ENCODE measurements around the gene PAPLN.

Gene PAPLN

DNA sequence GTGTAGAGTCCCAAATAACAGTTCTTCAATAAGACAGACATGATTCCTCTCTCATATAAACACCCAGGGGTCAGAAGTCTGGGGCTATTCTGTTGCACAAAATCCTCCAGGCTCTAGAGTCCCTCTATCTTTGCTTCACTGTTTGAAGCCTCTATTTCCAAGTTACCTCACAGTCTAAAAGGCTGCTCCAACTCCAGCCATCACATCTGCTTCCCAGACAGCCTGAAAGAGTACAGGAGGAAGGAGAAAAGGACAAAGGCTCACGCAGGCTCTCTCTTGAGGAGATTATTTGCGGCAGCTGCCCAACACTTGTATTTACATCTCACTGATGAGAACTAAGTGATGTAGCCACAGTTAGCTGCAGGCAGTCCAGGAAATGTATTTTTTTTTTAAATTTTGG lies 6.4 kb downstream of the PAPLN start:
- no peak for DNase-seq (ENCODE audit: low spot score)
- Histone ChIP-seq H3K4me3 (no peak overlapping the region), H3K27ac (no peak overlapping the region)
- TF ChIP-seq, protein P1, sequence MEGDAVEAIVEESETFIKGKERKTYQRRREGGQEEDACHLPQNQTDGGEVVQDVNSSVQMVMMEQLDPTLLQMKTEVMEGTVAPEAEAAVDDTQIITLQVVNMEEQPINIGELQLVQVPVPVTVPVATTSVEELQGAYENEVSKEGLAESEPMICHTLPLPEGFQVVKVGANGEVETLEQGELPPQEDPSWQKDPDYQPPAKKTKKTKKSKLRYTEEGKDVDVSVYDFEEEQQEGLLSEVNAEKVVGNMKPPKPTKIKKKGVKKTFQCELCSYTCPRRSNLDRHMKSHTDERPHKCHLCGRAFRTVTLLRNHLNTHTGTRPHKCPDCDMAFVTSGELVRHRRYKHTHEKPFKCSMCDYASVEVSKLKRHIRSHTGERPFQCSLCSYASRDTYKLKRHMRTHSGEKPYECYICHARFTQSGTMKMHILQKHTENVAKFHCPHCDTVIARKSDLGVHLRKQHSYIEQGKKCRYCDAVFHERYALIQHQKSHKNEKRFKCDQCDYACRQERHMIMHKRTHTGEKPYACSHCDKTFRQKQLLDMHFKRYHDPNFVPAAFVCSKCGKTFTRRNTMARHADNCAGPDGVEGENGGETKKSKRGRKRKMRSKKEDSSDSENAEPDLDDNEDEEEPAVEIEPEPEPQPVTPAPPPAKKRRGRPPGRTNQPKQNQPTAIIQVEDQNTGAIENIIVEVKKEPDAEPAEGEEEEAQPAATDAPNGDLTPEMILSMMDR (IDR thresholded peaks at IDR 0.05): no peak

DNA sequence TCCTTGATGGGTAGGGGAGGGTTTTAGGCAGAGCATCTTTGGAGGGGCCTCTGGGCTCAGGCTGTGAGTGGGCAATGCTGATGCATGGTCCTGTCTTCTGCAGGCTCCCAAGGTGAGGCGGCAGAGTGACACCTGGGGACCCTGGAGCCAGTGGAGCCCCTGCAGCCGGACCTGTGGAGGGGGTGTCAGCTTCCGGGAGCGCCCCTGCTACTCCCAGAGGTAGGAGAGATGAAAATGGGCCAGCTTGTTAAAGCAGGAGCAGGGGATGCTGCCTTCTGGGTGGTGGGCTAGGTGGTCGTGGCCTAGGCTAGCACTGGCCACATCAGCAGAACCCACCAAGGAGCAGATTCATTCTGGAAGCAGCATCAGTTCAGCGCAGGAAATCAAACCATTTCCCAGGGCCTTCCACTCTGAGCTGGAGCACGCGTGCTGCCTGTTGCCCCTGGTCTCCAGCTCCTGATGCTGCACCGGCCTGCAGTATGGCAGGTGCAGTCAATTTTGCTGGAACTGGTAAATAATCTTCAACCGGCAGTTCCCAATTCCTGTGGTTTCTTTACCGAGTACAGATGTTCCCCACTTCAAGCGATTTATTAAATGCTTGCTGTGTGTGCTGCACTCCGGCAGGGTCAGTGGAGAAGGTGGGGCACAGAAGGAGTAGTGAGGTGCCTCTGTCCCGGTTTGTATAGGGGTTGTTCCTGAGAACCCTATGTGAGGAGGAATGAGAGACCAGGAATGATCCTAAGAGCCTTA lies 7.4 kb downstream of the PAPLN start:
- DNase-seq (ENCODE audit: low spot score): no peak
- Histone ChIP-seq H3K4me3 (peak overlapping the region; percentile 76), H3K27ac (no peak overlapping the region)
- TF ChIP-seq, protein P1 (IDR thresholded peaks at IDR 0.05): no peak

DNA sequence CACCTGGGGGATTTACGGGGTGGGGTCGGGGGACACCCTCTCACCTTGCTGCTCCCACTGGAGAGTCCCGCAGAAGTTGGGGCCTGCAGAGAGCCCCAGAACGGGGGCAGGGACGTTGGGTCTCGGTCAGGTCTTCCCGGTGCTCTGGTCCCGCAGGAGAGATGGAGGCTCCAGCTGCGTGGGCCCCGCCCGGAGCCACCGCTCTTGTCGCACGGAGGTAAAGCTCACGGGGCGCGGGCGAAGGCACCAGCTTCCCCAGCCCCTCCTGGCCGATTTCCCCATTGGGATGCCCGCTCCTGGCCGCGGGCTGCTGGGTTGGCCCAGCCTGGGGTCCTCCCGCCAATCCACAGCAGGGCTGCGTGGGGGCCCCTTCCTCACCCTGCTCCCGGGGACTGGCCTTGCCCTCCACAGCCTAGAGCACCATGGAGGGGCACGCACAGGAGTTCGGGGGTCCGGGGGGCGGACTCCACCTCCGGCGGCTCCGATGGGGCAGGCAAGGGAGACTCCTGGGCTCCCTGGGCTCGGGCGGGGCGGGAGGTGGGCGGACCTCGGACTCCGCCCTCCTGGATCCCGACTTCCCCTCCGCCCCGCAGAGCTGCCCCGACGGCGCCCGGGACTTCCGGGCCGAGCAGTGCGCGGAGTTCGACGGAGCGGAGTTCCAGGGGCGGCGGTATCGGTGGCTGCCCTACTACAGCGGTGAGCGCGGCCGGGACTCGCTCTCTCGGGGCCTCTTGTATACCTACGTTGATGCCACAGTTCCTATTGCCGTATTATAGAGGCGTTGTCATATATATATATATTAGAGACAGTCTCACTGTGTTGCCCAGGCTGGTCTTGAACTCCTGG lies 8.4 kb downstream of the PAPLN start:
- TF ChIP-seq, protein P1 (IDR thresholded peaks at IDR 0.05): no peak
- DNase-seq (ENCODE audit: low spot score): no peak
- Histone ChIP-seq H3K27ac (peak overlapping the region in 1 of 2 donors; percentile 15), H3K4me3 (peak overlapping the region; percentile 76)

DNA sequence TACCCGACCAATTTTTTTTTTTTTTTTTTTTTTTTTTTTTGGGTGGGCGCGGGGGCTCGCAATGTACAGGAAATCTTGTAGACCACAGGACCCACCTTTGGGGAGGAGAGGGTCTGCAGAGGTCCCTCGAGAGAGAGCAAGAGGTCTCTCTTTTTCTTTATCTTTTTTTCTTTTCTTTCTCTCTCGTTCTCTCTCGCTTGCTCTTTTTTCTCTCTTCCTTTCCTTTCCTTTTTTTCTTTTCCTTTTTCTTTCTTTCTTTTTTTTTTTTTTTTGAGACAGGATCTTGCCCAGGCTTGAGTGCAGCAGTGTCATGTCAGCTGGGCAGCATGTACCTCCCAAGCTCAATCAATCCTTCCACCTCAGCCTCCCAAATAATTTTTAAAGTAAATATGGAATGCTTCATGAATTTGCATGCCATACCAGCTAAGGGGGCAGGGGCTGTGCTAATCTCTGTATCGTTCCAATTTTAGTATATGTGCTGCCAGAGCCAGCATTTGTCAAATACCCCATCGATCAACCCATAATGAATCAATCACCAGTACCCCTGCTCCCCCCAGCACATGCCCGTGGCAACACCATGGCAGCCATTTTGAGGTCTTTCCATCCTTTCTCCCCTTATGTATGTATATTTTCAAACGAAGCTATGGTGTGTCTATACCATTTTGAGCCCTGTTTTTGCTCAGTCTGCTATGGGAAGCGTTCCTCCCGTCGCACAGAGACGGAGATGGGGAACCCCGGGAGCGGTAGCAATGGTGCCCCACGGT lies 9.3 kb downstream of the PAPLN start:
- H3K27ac ChIP-seq: no peak overlapping the region
- H3K4me3 ChIP-seq: peak overlapping the region; percentile 76
- DNase-seq (ENCODE audit: low spot score): no peak
- TF ChIP-seq, protein P1 (IDR thresholded peaks at IDR 0.05): no peak

DNA sequence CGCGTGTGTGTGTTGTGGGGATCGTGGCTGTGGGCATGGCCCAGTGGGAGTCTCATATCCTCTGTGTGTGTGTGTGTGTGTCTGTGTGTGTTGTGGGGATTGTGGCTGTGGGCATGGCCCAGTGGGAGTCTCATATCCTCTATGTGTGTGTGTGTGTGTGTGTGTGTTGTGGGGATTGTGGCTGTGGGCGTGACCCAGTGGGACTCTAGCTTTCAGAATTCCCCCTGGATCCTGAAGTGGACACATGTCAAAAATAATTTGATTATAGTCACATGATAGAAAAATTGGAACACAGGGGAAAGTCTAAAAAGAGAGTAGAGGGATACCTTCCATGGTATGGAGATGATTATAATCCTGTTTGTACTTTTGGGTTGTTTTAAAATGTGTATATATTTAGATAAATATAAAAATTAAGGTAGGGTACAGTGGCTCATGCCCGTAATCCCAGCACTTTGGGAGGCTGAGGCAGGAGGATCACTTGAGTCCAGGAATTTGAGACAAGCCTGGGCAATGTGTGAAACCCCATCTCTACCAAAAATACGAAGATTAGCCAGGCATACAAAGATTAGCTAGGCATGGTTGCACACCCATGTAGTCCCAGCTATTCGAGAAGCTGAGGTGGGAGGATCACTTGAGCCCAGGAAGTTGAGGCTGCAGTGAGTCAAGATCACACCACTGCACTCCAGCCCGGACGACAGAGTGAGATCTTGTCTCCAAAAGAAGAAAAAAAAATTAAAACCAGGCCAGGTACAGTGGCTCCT lies 11.0 kb downstream of the PAPLN start:
- no peak overlapping the region for H3K27ac ChIP-seq
- TF ChIP-seq, protein P1 (IDR thresholded peaks at IDR 0.05): no peak

DNA sequence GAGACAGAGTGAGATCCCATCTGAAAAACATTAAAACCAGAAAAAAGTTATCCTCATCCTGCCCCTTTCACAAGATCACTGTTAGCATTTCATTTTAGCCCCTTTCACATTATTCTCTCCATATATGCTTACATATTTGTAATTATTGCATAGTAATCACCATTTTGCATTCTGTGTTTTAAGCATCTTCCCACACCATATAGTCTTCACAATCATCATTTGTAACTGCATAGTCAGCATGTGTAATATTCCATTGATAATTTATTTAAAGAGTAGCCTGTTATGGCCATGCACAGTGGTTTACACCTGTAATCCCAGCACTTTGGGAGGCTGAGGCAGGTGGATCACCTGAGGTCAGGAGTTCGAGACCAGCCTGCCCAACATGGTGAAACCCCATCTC lies 11.8 kb downstream of the PAPLN start:
- Histone ChIP-seq H3K4me3 (no peak overlapping the region), H3K27ac (no peak overlapping the region)
- TF ChIP-seq, protein P1 (IDR thresholded peaks at IDR 0.05): no peak
- DNase-seq (ENCODE audit: low spot score): no peak

More for the DNA sequence above, 11.0 kb downstream of the PAPLN start:
- no peak for DNase-seq (ENCODE audit: low spot score)
- no peak overlapping the region for H3K4me3 ChIP-seq

Measured in coronary artery (tissue), 2 donors.